GM12878 (cell line): ENCODE data around the gene TBC1D5.

Experiments used
- RELA ChIP-seq: fragments of 450-650 bp; IDR thresholded peaks from 2 replicates; pipeline ENCODE4 v1.8.0; 2014; ENCODE audit warnings: borderline replicate concordance; ENCODE audit not compliant: partially characterized antibody
- SIN3A ChIP-seq: IDR thresholded peaks from 2 replicates; pipeline ENCODE4 v1.6.1; 2012; ENCODE audit warnings: low read depth, low read length, improper control_type of control experiment
- TF ChIP-seq, protein P1 (sequence below), 3 experiments: IDR thresholded peaks in 2 of 3; conservative IDR thresholded peaks in 1 of 3; 2 replicates each; pipeline ENCODE4 v1.5.1; 2011; ENCODE audit warnings: low read depth in 3 of 3, low read length in 3 of 3, mild to moderate bottlenecking in 3 of 3, control low read depth in 2 of 3, moderate library complexity in 2 of 3, inconsistent platforms in 1 of 3, mixed read lengths in 1 of 3; ENCODE audit not compliant: control insufficient read depth in 2 of 3, insufficient read depth in 1 of 3; ENCODE audit errors: extremely low read depth in 1 of 3
- TF ChIP-seq, protein P2 (sequence below): fragments of 450-650 bp; IDR thresholded peaks from 2 replicates; pipeline ENCODE4 v1.6.1; 2018; ENCODE audit warnings: mild to moderate bottlenecking, low read depth, moderate library complexity; ENCODE audit not compliant: partially characterized antibody

DNA sequence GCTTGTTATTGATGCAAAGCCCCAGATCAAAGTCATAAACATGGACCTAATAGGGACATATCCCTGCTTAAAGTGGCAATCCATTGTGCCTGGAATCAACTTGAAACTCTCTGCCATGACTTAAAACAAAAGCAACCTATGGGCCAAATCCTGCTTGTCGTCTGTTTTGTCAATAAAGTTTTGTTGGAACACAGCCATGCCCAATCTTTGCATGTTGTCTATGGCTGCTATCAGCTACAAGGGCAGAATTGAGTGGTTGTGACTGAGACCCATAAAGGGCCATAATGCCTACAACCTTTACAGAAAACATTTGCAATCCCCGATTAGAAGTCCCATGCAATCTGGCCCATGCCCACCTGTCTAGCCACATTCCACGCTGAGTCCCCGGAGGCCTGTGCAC lies 622.3 kb downstream of the TBC1D5 start:
- TF ChIP-seq, protein P1, sequence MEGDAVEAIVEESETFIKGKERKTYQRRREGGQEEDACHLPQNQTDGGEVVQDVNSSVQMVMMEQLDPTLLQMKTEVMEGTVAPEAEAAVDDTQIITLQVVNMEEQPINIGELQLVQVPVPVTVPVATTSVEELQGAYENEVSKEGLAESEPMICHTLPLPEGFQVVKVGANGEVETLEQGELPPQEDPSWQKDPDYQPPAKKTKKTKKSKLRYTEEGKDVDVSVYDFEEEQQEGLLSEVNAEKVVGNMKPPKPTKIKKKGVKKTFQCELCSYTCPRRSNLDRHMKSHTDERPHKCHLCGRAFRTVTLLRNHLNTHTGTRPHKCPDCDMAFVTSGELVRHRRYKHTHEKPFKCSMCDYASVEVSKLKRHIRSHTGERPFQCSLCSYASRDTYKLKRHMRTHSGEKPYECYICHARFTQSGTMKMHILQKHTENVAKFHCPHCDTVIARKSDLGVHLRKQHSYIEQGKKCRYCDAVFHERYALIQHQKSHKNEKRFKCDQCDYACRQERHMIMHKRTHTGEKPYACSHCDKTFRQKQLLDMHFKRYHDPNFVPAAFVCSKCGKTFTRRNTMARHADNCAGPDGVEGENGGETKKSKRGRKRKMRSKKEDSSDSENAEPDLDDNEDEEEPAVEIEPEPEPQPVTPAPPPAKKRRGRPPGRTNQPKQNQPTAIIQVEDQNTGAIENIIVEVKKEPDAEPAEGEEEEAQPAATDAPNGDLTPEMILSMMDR (IDR thresholded peaks at IDR 0.05 in 2 of 3, conservative IDR thresholded peaks at IDR 0.05 in 1 of 3; ENCODE audit: control insufficient read depth in 2 of 3, extremely low read depth in 1 of 3, insufficient read depth in 1 of 3, low read depth in 3 of 3, low read length in 3 of 3) = no peak
- TF ChIP-seq, protein P2, sequence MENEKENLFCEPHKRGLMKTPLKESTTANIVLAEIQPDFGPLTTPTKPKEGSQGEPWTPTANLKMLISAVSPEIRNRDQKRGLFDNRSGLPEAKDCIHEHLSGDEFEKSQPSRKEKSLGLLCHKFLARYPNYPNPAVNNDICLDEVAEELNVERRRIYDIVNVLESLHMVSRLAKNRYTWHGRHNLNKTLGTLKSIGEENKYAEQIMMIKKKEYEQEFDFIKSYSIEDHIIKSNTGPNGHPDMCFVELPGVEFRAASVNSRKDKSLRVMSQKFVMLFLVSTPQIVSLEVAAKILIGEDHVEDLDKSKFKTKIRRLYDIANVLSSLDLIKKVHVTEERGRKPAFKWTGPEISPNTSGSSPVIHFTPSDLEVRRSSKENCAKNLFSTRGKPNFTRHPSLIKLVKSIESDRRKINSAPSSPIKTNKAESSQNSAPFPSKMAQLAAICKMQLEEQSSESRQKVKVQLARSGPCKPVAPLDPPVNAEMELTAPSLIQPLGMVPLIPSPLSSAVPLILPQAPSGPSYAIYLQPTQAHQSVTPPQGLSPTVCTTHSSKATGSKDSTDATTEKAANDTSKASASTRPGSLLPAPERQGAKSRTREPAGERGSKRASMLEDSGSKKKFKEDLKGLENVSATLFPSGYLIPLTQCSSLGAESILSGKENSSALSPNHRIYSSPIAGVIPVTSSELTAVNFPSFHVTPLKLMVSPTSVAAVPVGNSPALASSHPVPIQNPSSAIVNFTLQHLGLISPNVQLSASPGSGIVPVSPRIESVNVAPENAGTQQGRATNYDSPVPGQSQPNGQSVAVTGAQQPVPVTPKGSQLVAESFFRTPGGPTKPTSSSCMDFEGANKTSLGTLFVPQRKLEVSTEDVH = no peak
- TF ChIP-seq SIN3A = no peak
- TF ChIP-seq RELA = no peak
